ENCODE measurements around the gene CEP63. TPM values are rescaled to one million over a fixed set of nuclear protein-coding genes. Genes with fewer than 3 reads are reported as not detected.
A peak's percentile ranks its signal among the peaks of the same experiment; 100 is the strongest.

The CEP63 gene
- total RNA-seq, 1 donor = 13.8 TPM

- no peak overlapping the region for H3K4me3 ChIP-seq (ENCODE audit: low read depth, low read length)
- no peak for TF ChIP-seq CTCF (IDR thresholded peaks at IDR 0.05; ENCODE audit: insufficient read depth, low read depth, low read length)
- DNase-seq (ENCODE audit: low read depth) = no peak
Measured at GRCh38 chr3:134446800-134447199, 39.1 kb upstream of the CEP63 start.

- H3K4me3 ChIP-seq (ENCODE audit: low read depth, low read length) = no peak overlapping the region
Measured at GRCh38 chr3:134447351-134447750, 38.5 kb upstream of the CEP63 start.

GRCh38 chr3:134448664-134449063 lies 37.2 kb upstream of the CEP63 start:
- TF ChIP-seq CTCF (IDR thresholded peaks at IDR 0.05; ENCODE audit: insufficient read depth, low read depth, low read length) = no peak
- DNase-seq (ENCODE audit: low read depth) = no peak
- H3K4me3 ChIP-seq (ENCODE audit: low read depth, low read length) = no peak overlapping the region

More at GRCh38 chr3:134447351-134447750, 38.5 kb upstream of the CEP63 start:
- TF ChIP-seq CTCF (IDR thresholded peaks at IDR 0.05; ENCODE audit: insufficient read depth, low read depth, low read length) = no peak
- DNase-seq (ENCODE audit: low read depth) = no peak

- peak; percentile 51 for DNase-seq (ENCODE audit: low read depth)
- TF ChIP-seq CTCF (IDR thresholded peaks at IDR 0.05; ENCODE audit: insufficient read depth, low read depth, low read length) = peak; percentile 56
- H3K4me3 ChIP-seq (ENCODE audit: low read depth, low read length) = no peak overlapping the region
Measured at GRCh38 chr3:134449277-134449676, 36.6 kb upstream of the CEP63 start.

- DNase-seq (ENCODE audit: low read depth) = no peak
- no peak overlapping the region for H3K4me3 ChIP-seq (ENCODE audit: low read depth, low read length)
- TF ChIP-seq CTCF (IDR thresholded peaks at IDR 0.05; ENCODE audit: insufficient read depth, low read depth, low read length) = no peak
Measured at GRCh38 chr3:134449951-134450350, 35.9 kb upstream of the CEP63 start.

- TF ChIP-seq CTCF (IDR thresholded peaks at IDR 0.05; ENCODE audit: insufficient read depth, low read depth, low read length) = peak; percentile 31
- DNase-seq (ENCODE audit: low read depth) = no peak
Measured at GRCh38 chr3:134453631-134454030, 32.2 kb upstream of the CEP63 start.

GRCh38 chr3:134457376-134458074 lies 28.3 kb upstream of the CEP63 start:
- DNase-seq (ENCODE audit: low read depth) = no peak
- H3K4me3 ChIP-seq (ENCODE audit: low read depth, low read length) = no peak overlapping the region
- no peak for TF ChIP-seq CTCF (IDR thresholded peaks at IDR 0.05; ENCODE audit: insufficient read depth, low read depth, low read length)

More at GRCh38 chr3:134453631-134454030, 32.2 kb upstream of the CEP63 start:
- H3K4me3 ChIP-seq (ENCODE audit: low read depth, low read length) = no peak overlapping the region

Measured in fibroblast of villous mesenchyme (primary cell).